Lung (tissue), 12 donors: ENCODE measurements around the gene NRCAM. TPM values are rescaled to one million over a fixed set of nuclear protein-coding genes. Genes with fewer than 3 reads are reported as not detected.

ENCODE experiments used
- ATAC-seq: fragments of 200-7000 bp; cut with Tn5 transposase; one replicate; pipeline ENCODE4 v1.9.1; 2020; ENCODE audit warnings: moderate number of reproducible peaks; ENCODE audit not compliant: insufficient read depth, low FRiP score
- DNase-seq, 3 donors: peaks; one replicate each; pipeline ENCODE4 v3.0.0-alpha.2; 2013 to 2017
- H3K27ac ChIP-seq, 2 donors: one replicate each; pipeline ENCODE4 v1.5.1; 2013; ENCODE audit warnings: mild to moderate bottlenecking in 2 of 2, moderate library complexity in 2 of 2, control low read depth in 1 of 2, inconsistent platforms in 1 of 2, low read depth in 1 of 2, low read length in 1 of 2
- H3K27me3 ChIP-seq, 3 donors: one replicate each; pipeline ENCODE4 v1.5.1; 2013; ENCODE audit warnings: low read length in 2 of 3; ENCODE audit not compliant: control insufficient read depth in 3 of 3, insufficient read depth in 3 of 3
- H3K36me3 ChIP-seq, 4 donors: one replicate each; pipeline ENCODE4 v1.5.1; 2013; ENCODE audit warnings: low read length in 4 of 4, mild to moderate bottlenecking in 1 of 4, moderate library complexity in 1 of 4; ENCODE audit not compliant: control insufficient read depth in 4 of 4, insufficient read depth in 4 of 4
- H3K4me1 ChIP-seq, 5 donors: one replicate each; pipeline ENCODE4 v1.5.1; 2013; ENCODE audit warnings: low read length in 5 of 5, mild to moderate bottlenecking in 2 of 5, moderate library complexity in 1 of 5; ENCODE audit not compliant: control insufficient read depth in 5 of 5, insufficient read depth in 5 of 5
- H3K4me3 ChIP-seq: one replicate; pipeline ENCODE4 v1.5.1; 2013; ENCODE audit warnings: mild to moderate bottlenecking, control low read depth, moderate library complexity
- H3K9ac ChIP-seq, 2 donors: one replicate each; pipeline ENCODE4 v1.5.1; 2013; ENCODE audit warnings: low read length in 2 of 2, control low read depth in 1 of 2; ENCODE audit not compliant: insufficient read depth in 1 of 2
- H3K9me3 ChIP-seq, 4 donors: one replicate each; pipeline ENCODE4 v1.5.1; 2013; ENCODE audit warnings: low read length in 3 of 4, mild to moderate bottlenecking in 1 of 4, moderate library complexity in 1 of 4; ENCODE audit not compliant: control insufficient read depth in 4 of 4, insufficient read depth in 3 of 4
- CTCF ChIP-seq: IDR thresholded peaks from 2 replicates; pipeline ENCODE4 v1.5.1; 2012; ENCODE audit warnings: mild to moderate bottlenecking; ENCODE audit errors: control extremely low read depth, extremely low read depth
- WGBS, 2 donors: extraction: QIAGEN DNeasy Blood & Tissue Kit; methylation state at CpG; one replicate each; pipeline ENCODE4 v1.1.7; 2013; 5-methylcytosine and 5-hydroxymethylcytosine counted together
- polyA plus RNA-seq, 2 donors: library from polyadenylated mRNA; stranded (reverse); fragments of 200-250 nt; gene quantifications; one replicate each; pipeline ENCODE4 v1.2.1, GENCODE V29; 2013
- total RNA-seq, 2 donors: library from RNA; depleted of rRNA in 1 of 2; stranded (reverse); fragments of >200 nt in 1 of 2; gene quantifications; one replicate each; pipeline ENCODE4 v1.2.1, GENCODE V29; 2014 to 2021
- donor health status: control.
- donor health status: control.
- donor health status: Bipolar disorder and iron deficiency.
- donor health status: healthy.
- donor health status: DM: yes; HTN: yes; CAD: no.

NRCAM gene
- total and polyA plus RNA-seq, 4 donors = 2.5 to 32.4 (median 11.0) TPM

GRCh38 chr7:108245523-108246226, 210.6 kb downstream of the NRCAM start:
- Histone ChIP-seq H3K27me3 (no peaks in the 10 kb centered on the region), H3K9ac (no peak overlapping the region), H3K4me3 (no peak overlapping the region), H3K9me3 (no peaks in the 10 kb centered on the region), H3K36me3 (no peaks in the 10 kb centered on the region), H3K27ac (peak overlapping the region in 1 of 2 donors; percentile 17), H3K4me1 (no peaks in the 10 kb centered on the region)
- ATAC-seq = no peak
- DNase-seq = no peak
- WGBS, 2 donors = 67 to 70% methylated on average over 2 of the region's 2 CpGs
- no peak for TF ChIP-seq CTCF

- no peaks in the 10 kb centered on the region for H3K4me1 ChIP-seq
- no peak for ATAC-seq
- H3K27me3 ChIP-seq = no peaks in the 10 kb centered on the region
- no peak overlapping the region for H3K27ac ChIP-seq
- H3K9ac ChIP-seq = no peak overlapping the region
- H3K9me3 ChIP-seq = no peaks in the 10 kb centered on the region
- no peak for TF ChIP-seq CTCF
- DNase-seq = no peak
- H3K36me3 ChIP-seq = no peaks in the 10 kb centered on the region
- WGBS, 2 donors = 88 to 98% methylated on average over 3 of the region's 3 CpGs
- H3K4me3 ChIP-seq = no peak overlapping the region
Observed at GRCh38 chr7:108244110-108244509, 212.1 kb downstream of the NRCAM start.

DNA sequence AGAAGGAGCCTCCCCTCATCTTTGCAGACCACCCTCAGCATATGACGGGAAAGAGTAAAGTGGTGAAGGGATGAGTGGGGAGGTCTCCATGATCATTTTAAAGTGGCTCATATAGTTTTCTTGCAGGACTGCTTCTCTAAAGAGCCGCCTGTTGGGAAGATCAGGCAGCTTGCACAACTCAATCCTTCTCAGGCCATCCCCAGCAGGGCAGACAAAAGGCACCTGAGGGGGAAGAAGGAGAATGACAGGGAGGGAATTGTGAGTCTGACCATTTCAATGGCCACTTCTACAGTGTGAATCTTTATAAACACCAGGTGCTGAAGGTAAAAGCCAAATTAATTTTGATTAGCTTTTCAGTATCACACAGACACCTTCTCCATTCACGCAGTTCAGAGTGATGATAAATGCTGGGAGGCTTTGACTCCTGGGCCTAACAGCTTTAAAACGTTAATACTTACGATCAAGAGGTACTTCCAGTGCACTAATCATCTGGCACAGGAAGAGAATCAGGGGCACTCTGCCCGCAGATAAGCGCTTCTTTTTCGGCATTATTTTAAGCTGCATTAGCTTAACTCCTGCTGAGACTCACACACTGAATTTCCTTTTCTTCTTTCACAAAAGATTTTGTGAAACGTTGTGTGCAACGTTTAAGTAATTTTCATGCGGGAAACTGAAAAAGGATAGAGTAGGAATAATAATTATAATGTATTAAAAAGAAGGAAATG, 216.6 kb downstream of the NRCAM start:
- DNase-seq (no peak), ATAC-seq (no peak)
- H3K4me3 ChIP-seq = no peak overlapping the region
- TF ChIP-seq CTCF = no peak
- H3K36me3 ChIP-seq = no peaks in the 10 kb centered on the region
- H3K9me3 ChIP-seq = no peaks in the 10 kb centered on the region
- no peaks in the 10 kb centered on the region for H3K4me1 ChIP-seq
- no peak overlapping the region for H3K9ac ChIP-seq
- WGBS, 2 donors = 64 to 69% methylated on average over 11 of the region's 11 CpGs
- no peak overlapping the region for H3K27ac ChIP-seq
- no peaks in the 10 kb centered on the region for H3K27me3 ChIP-seq
